HG03378 (cell line): ENCODE data around the gene COBLL1.
"Not testable (repeated sequence)": the region's sequence is repeated elsewhere in the genome, so short reads cannot be mapped to it uniquely, and the experiment has no call there.

Experiments
- ATAC-seq: cut with Tn5 transposase; IDR thresholded peaks from one replicate; pipeline ENCODE4 v1.9.1; 2021; ENCODE audit warnings: mild to moderate bottlenecking, moderate library complexity; ENCODE audit not compliant: unreplicated experiment

The COBLL1 gene

GRCh38 chr2:164841719-164842623 lies at the start of gene COBLL1:
TSS of gene COBLL1 (minus strand) at chr2:164841823. CDS start at chr2:164841196, 627 bp downstream.
- peak; percentile 62 for ATAC-seq

DNA sequence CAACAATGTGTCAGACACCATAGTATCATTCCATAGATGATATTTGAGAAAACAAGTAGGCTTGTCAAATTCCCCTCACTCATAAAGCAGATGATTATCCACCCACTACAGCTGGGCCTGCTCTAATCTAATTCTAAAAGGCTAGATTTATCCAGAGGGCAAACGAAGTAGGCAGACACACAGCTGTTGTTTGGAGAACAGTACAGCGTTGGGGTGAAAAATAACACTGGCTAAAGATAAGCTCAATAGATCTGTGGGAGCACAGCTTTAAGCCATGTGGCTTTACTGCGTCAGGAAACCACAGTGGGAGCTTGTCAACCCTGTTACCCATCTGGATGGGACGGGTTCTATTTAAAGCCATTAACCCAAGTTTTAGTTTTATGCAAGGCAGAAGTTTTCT lies 48.9 kb upstream of the COBLL1 start:
- ATAC-seq: no peak

DNA sequence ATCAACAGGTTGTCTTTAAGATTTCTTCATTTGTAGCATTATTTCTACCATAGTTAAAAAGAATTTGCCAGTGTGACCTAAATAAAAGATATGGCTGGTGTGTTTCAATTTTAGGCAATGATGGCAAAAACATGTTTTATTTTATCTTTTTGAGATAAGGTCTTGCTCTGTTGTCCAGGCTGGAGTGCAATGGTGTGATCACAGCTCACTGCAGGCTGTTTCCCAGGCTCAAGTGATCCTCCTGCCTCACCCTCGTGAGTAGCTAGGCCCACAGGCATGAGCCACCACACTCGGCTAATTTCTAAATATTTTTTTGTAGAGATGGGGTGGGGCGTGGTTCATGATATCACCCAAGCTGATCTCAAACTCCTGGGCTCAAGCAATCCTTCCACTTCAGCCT lies 47.0 kb upstream of the COBLL1 start:
- no peak for ATAC-seq

DNA sequence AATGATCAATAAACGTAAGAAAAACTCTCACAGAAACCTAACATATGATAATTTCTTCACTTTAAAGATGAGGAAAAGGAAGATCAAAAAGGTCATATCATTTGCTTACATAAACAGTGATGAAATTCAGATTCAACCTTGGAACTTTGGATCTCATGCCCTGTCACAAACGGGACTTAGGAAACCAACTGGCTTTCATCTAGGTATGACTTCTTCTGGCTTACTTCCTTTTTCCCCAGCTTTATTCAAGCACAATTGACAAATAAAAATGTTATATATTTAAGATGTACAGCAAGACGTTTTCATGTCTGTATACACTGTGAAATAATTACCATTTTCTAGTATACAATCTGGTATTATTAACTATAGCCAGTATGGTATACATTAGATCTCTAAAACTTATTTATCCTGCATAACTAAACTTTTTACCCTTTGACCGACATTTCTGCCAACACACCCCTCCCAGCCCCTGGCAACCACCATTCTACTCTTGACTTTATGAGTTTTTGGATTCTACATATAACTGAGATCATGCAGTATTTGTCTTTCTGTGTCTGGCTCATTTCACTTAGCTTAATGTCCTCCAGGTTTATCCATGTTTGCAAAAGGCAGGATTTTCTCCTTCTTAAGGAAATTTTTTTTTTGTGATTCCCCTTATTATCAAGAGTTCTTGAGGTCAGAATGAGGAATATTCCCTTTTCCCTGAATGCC lies 46.0 kb upstream of the COBLL1 start:
- no peak for ATAC-seq

DNA sequence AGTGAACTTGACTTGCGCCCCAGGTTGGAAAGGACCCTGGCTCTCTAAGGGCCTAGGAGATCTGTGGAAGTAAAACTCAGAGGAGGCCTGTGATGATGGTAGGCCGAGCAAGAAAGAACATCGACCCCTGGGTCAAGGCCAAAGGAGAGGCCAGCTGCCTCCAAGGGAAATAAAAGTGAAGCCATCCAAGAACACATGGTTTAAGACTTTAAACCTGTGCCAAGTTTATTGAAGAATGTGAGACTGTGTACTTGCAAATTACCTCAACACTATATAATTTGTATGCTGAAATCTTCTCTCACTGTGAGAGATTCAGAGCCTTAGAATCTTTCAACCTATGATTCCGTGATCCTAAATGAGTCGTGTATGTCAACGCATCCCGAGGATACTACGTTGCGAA lies 40.7 kb upstream of the COBLL1 start:
- ATAC-seq: no peak

- ATAC-seq: no peak
Observed at GRCh38 chr2:164881524-164881923, 39.9 kb upstream of the COBLL1 start.

GRCh38 chr2:164879901-164880535 lies 38.4 kb upstream of the COBLL1 start:
- ATAC-seq: no peak

DNA sequence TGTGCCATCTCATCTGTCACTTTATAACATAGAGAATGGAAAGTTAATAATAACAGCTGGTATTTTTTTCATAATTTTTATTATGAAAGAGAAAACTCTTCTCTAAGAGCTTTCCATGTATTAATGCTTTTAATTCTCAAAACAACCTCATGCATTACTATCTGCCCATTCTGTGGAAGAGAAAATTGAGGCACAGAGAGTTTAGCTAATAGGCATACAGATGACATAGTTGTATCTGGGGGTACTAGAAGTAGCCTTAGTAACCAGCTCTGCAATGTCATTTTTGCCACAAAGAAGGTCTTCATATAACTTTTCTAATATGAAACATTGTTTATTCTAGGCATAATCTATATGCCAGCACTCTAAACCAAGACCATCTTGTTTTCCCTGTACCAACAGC lies 36.3 kb upstream of the COBLL1 start:
- ATAC-seq: no peak

DNA sequence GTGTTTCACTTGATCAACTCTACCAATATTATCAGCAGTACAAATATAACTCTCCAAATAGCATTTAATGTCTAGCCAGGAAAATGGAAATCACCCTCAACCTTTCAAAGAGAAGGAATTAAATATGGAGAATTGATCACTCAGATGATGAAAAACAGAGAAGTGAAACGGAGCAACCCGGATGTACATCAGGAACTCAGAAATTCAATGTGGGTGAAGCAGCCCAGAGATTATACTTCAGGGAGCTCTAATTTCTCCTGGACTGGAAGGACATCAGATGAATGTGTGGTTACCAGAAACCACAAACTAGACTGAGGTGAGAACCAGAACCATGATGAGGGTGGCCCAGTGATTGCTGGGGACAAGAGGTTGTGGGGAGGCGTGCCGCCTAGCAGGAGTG lies 35.5 kb upstream of the COBLL1 start:
- no peak for ATAC-seq

- no peak for ATAC-seq
Observed at GRCh38 chr2:164875334-164876205, 33.9 kb upstream of the COBLL1 start.

DNA sequence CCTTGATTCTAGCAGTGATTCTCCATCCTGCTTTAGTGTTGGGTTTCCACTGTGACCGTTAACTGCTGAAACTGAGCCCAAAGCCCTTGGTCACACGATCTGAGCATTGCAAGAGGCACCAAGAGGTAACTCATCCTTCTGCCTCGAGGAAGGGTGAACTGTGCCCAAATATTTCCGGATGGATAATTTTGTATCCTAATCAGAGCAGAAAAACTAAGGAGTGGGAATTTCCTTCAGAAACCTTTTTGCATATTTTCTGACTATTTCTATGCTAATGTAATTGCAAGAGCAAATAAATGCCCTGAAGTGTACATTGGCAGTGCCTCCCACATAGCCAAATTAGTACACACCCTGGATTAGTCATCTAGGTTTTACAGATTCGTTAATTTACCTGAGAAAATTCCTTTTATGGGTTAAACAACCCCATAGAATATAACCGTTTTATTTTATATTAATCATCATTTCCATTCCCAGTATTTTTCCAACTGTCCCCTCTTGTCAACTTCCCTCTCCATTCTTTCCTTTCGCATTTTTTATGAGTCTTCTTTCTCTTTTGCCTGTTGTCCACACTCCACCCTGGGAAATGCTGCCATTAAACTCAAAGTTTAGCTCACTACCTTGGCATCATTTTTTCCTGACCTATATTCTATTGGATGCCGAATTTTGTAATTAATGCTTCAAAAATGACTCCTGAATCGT lies 31.7 kb upstream of the COBLL1 start:
- no peak for ATAC-seq

DNA sequence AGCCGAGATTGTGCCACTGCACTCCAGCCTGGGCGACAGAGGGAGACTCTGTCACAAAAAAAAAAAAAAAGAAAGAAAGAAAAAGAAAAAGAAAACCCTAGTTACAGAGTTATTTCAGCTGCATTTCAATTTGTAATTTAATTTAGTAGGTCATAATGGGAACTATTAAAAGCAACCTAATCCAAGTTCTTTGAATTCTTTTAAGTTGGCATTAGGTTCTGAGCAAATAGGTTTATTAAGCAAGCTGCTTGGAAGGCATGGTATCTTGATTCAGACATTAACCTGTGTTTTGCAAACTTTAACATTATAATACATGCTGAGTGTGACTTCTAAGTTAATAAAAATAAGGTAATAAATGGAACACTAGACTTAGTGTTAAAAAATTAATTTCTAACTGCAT lies 29.8 kb upstream of the COBLL1 start:
- no peak for ATAC-seq

DNA sequence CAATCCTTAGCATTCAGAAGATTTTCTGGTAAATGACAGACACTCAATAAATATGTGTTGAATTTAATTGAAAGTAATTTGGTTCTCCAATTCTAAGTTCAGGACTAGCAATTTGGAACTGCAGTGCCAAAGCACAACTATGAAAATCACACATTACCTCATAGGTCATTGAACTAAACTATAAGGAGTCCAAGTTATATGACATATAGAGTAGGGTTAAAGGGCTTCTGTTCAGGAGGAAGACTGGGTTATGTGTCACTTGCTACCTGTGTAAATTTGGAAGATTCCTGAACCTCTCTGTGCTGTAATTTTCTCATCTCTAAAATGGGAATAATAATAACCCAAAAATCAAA lies 27.8 kb upstream of the COBLL1 start:
- no peak for ATAC-seq

GRCh38 chr2:164868563-164869419 lies 27.2 kb upstream of the COBLL1 start:
- ATAC-seq: no peak

- ATAC-seq: no peak
Observed at GRCh38 chr2:164867779-164868397, 26.3 kb upstream of the COBLL1 start.

- ATAC-seq: not testable (repeated sequence)
Observed at GRCh38 chr2:164866381-164866780, 24.8 kb upstream of the COBLL1 start.

GRCh38 chr2:164860694-164861042 lies 19.0 kb upstream of the COBLL1 start:
- no peak for ATAC-seq

GRCh38 chr2:164859906-164860693 lies 18.5 kb upstream of the COBLL1 start:
- not testable (repeated sequence) for ATAC-seq
